ENCODE measurements around the gene AK1. TPM values are rescaled to one million over a fixed set of nuclear protein-coding genes. Genes with fewer than 3 reads are reported as not detected.

The AK1 gene
- total RNA-seq, 1 donor from 2014 or later: 359 TPM

DNA sequence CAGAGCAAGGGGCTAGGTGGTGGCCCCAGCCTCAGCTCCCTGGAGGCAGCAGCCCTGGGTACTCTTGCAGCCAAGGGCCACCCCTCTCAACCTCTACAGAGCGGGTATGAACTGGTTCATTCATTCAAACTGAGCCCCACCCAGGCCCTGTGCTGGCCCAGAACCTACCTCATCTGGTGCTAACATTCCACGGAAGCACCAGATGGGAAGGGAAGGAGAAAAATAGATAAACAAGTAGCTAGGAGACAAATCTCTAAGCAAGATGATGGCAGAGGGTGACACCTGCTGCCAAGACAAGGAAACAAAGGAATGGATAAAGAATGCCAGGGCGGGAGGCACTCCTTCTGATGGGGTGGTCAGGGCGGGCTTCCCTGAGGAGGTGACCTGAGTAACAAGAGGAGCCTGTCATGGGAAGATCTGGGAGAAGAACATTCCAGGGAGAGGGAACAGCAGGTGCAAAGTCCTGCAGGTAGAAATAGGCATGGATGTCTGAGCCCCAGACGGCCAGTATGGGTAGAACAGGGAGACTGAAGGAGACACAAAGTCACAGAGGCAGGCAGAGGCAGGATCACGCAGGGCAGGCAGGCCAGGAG lies 33.2 kb upstream of the AK1 start:
- H3K27ac ChIP-seq (ENCODE audit: low read depth, low read length): no peak overlapping the region
- H3K36me3 ChIP-seq (ENCODE audit: control insufficient read depth in 3 of 3, insufficient read depth in 3 of 3, low read length in 3 of 3): peaks cover 14 to 29% (median 21%) of the 10 kb centered on the region in 3 donors

DNA sequence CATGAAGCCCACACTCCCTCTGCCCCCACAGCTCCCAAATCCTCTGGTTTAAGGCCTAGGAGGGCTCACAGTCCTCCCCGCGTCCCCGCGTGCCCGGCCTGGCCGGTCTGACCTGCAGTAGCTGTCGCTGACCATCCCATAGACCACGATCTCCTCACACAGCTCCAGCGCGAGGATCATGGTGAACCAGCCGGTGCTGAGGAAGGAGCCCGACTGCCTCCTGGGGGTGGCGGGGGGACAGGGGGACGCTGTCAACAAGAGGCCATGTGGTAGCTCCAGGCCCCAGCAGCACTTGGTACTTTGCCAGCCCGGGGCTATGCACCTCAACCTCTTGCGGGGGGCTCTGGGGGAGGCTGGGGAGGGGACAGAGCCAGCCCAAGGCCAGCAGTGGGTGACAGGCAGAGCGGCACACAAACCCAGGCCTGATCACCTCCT lies 32.4 kb upstream of the AK1 start:
- H3K4me1 ChIP-seq (ENCODE audit: control insufficient read depth in 3 of 3, insufficient read depth in 3 of 3, low read length in 3 of 3): peaks cover 13 to 25% (median 15%) of the 10 kb centered on the region in 3 donors
- no peaks in the 10 kb centered on the region for H3K27me3 ChIP-seq (ENCODE audit: control insufficient read depth in 3 of 3, insufficient read depth in 3 of 3, low read length in 3 of 3)
- no peak overlapping the region for H3K4me3 ChIP-seq (ENCODE audit: low read length in 3 of 3)
- H3K9ac ChIP-seq (ENCODE audit: low read depth in 1 of 3, low read length in 3 of 3): no peak overlapping the region
- no peak overlapping the region for H3K27ac ChIP-seq (ENCODE audit: low read depth, low read length)
- no peaks in the 10 kb centered on the region for H3K9me3 ChIP-seq (ENCODE audit: control insufficient read depth in 3 of 3, low read length in 3 of 3)
- peaks cover 14 to 29% (median 21%) of the 10 kb centered on the region in 3 donors for H3K36me3 ChIP-seq (ENCODE audit: control insufficient read depth in 3 of 3, insufficient read depth in 3 of 3, low read length in 3 of 3)

More for the DNA sequence above, 33.2 kb upstream of the AK1 start:
- Histone ChIP-seq H3K9me3 (ENCODE audit: control insufficient read depth in 3 of 3, low read length in 3 of 3) (no peaks in the 10 kb centered on the region), H3K4me3 (ENCODE audit: low read length in 3 of 3) (no peak overlapping the region), H3K9ac (ENCODE audit: low read depth in 1 of 3, low read length in 3 of 3) (no peak overlapping the region), H3K27me3 (ENCODE audit: control insufficient read depth in 3 of 3, insufficient read depth in 3 of 3, low read length in 3 of 3) (no peaks in the 10 kb centered on the region), H3K4me1 (ENCODE audit: control insufficient read depth in 3 of 3, insufficient read depth in 3 of 3, low read length in 3 of 3) (peaks cover 6 to 24% (median 14%) of the 10 kb centered on the region in 3 donors)

DNA sequence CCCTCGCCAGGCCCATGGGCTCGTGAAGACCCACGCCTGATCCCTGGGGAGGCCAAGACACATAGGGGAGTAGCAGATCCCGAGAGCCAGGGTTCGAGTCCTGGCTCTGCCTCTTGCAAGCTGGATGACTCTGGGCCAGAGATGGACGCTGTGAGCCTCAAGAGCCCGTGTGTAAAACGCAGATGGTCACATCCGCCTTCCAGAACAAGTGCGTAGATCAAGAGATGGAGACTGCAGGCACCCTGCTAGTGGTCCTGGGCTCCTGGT lies 31.1 kb upstream of the AK1 start:
- peaks cover 14 to 27% (median 21%) of the 10 kb centered on the region in 3 donors for H3K36me3 ChIP-seq (ENCODE audit: control insufficient read depth in 3 of 3, insufficient read depth in 3 of 3, low read length in 3 of 3)

DNA sequence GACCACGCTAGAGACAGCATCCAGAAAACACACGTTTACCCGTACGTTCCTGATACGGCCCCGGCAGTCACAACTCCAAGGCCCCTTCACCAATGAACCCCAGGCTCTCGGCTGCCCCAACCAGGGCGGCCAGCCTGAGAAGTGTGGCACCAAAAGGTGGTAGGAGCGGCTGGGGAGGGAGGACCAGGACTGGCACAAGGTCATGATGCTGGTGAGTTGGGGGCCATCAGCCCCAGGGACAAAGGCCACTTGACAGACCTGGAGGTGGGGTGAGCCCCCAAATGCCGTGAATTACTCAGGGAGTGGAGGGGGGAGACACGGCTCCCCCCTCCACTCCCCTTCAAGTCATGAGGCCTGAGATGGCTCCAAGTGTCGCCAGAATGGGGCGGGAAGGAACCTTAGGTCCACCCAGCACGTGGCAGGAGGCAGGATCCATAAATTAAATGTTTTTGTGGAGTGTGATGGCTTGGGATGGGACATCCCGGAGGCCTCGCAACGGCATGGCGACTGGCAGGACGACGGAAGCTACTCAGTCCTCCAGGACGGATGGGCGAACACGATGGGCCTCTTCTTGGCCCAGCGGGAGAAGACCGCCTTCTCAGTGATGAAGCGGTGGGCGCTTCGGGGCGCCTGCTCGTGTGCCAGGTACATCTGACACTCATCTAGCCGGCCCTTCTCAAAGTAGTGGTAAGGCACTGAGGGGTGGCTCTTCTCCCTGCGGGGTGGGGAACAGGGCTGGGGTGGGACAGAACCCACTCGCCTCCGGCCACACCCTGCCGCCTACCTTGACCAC lies 30.6 kb upstream of the AK1 start:
- peaks cover 14 to 27% (median 21%) of the 10 kb centered on the region in 3 donors for H3K36me3 ChIP-seq (ENCODE audit: control insufficient read depth in 3 of 3, insufficient read depth in 3 of 3, low read length in 3 of 3)

More for the DNA sequence above, 31.1 kb upstream of the AK1 start:
- no peak overlapping the region for H3K9ac ChIP-seq (ENCODE audit: low read depth in 1 of 3, low read length in 3 of 3)
- H3K4me3 ChIP-seq (ENCODE audit: low read length in 3 of 3): no peak overlapping the region
- no peaks in the 10 kb centered on the region for H3K9me3 ChIP-seq (ENCODE audit: control insufficient read depth in 3 of 3, low read length in 3 of 3)
- H3K27me3 ChIP-seq (ENCODE audit: control insufficient read depth in 3 of 3, insufficient read depth in 3 of 3, low read length in 3 of 3): no peaks in the 10 kb centered on the region
- no peak overlapping the region for H3K27ac ChIP-seq (ENCODE audit: low read depth, low read length)
- H3K4me1 ChIP-seq (ENCODE audit: control insufficient read depth in 3 of 3, insufficient read depth in 3 of 3, low read length in 3 of 3): peaks cover 25 to 34% (median 26%) of the 10 kb centered on the region in 3 donors

DNA sequence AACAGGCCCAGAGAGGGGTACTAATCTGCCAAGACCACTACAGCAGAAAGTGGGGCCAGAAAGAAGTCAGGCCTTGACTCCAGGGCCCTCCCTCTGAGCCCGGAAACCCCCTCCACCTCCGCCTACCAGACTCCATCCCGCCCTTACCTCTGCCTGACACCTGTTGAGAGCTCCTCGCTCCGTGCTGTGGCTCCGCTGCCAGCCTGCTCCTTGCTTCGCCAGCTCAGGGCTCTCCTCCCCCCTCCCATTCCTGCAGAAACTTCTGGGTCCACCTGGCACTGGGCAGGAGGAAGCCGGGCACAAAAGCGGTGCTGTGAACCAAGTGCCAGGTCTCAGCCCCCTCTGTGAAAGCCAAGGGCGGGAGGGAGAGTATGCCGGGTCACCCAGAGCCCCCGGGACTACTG lies 28.3 kb upstream of the AK1 start:
- no peaks in the 10 kb centered on the region for H3K27me3 ChIP-seq (ENCODE audit: control insufficient read depth in 3 of 3, insufficient read depth in 3 of 3, low read length in 3 of 3)
- H3K4me1 ChIP-seq (ENCODE audit: control insufficient read depth in 3 of 3, insufficient read depth in 3 of 3, low read length in 3 of 3): peaks cover 27 to 34% (median 27%) of the 10 kb centered on the region in 3 donors
- peak overlapping the region in 1 of 3 donors; percentile 16 for H3K9ac ChIP-seq (ENCODE audit: low read depth in 1 of 3, low read length in 3 of 3)
- H3K4me3 ChIP-seq (ENCODE audit: low read length in 3 of 3): no peak overlapping the region
- peaks cover 3 to 11% (median 6%) of the 10 kb centered on the region in 3 donors for H3K36me3 ChIP-seq (ENCODE audit: control insufficient read depth in 3 of 3, insufficient read depth in 3 of 3, low read length in 3 of 3)
- H3K27ac ChIP-seq (ENCODE audit: low read depth, low read length): peak overlapping the region; percentile 66
- no peaks in the 10 kb centered on the region for H3K9me3 ChIP-seq (ENCODE audit: control insufficient read depth in 3 of 3, low read length in 3 of 3)

More for the DNA sequence above, 30.6 kb upstream of the AK1 start:
- H3K9ac ChIP-seq (ENCODE audit: low read depth in 1 of 3, low read length in 3 of 3): no peak overlapping the region
- no peak overlapping the region for H3K27ac ChIP-seq (ENCODE audit: low read depth, low read length)
- H3K4me1 ChIP-seq (ENCODE audit: control insufficient read depth in 3 of 3, insufficient read depth in 3 of 3, low read length in 3 of 3): peaks cover 31 to 38% (median 31%) of the 10 kb centered on the region in 3 donors
- H3K27me3 ChIP-seq (ENCODE audit: control insufficient read depth in 3 of 3, insufficient read depth in 3 of 3, low read length in 3 of 3): no peaks in the 10 kb centered on the region
- no peak overlapping the region for H3K4me3 ChIP-seq (ENCODE audit: low read length in 3 of 3)
- no peaks in the 10 kb centered on the region for H3K9me3 ChIP-seq (ENCODE audit: control insufficient read depth in 3 of 3, low read length in 3 of 3)

DNA sequence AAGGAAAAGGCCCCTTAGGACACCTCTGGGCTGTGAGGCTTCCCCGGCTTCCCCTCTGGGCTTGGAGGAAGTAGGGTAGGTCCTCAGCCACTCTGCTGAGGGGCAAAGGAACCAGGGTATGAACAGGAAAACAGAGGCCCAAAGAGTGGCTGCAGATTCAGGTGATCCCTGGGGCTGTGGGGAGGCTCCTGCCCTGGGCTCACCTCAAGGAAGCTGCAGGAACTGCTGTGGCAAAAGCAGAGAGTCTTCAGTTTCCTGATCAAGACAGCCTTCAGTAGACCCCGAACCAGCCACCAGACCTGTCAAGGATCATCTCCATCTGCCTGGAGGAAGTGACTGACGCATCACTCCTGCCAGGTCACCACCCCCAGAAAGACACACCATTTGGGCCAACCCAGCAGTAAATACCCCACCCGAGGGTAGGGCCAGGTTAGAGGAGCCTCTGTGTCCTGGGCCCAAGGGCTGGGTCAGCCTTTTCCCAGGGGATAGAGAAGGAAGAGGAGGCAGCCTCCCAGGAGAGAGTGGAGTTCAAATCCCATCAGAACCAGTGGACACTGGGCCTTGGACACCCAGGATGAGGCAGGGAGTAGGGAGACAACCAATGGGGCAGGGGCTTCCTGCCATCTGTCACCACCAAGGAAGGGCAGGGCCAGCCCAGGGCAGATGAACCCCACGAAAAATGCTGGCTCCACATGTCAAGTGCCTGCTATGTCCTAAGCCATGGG lies 27.7 kb upstream of the AK1 start:
- H3K9ac ChIP-seq (ENCODE audit: low read depth in 1 of 3, low read length in 3 of 3): peak overlapping the region; percentile 27 to 50 (median 32)

DNA sequence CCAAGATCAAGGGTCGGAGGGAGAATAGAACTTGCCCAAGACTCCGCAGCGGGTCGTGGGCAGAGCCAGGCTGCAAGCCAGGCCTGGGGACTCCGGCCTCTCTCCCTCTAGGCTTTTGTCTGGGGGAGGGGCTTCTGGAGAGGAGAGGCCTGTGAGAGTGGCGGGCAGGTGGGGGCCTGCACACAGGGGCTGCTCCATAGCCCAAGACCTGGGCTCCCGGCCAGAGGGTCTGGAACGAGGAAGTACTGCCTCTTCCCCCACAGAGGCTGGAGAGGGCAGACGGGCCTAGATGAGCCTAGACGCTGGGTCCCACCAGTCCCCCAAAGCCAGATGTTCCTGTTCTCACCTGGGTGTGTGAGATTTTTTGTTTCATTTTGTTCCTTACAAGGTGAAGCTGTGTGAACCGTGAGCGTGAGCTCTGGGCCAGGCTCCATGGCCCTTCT lies 27.1 kb upstream of the AK1 start:
- H3K9ac ChIP-seq (ENCODE audit: low read depth in 1 of 3, low read length in 3 of 3): peak overlapping the region; percentile 27 to 50 (median 32)

More for the DNA sequence above, 27.7 kb upstream of the AK1 start:
- Histone ChIP-seq H3K4me1 (ENCODE audit: control insufficient read depth in 3 of 3, insufficient read depth in 3 of 3, low read length in 3 of 3) (peaks cover 27 to 34% (median 27%) of the 10 kb centered on the region in 3 donors), H3K9me3 (ENCODE audit: control insufficient read depth in 3 of 3, low read length in 3 of 3) (no peaks in the 10 kb centered on the region), H3K27ac (ENCODE audit: low read depth, low read length) (peak overlapping the region; percentile 66), H3K27me3 (ENCODE audit: control insufficient read depth in 3 of 3, insufficient read depth in 3 of 3, low read length in 3 of 3) (no peaks in the 10 kb centered on the region), H3K36me3 (ENCODE audit: control insufficient read depth in 3 of 3, insufficient read depth in 3 of 3, low read length in 3 of 3) (peaks cover 3 to 7% (median 4%) of the 10 kb centered on the region in 3 donors), H3K4me3 (ENCODE audit: low read length in 3 of 3) (no peak overlapping the region)

DNA sequence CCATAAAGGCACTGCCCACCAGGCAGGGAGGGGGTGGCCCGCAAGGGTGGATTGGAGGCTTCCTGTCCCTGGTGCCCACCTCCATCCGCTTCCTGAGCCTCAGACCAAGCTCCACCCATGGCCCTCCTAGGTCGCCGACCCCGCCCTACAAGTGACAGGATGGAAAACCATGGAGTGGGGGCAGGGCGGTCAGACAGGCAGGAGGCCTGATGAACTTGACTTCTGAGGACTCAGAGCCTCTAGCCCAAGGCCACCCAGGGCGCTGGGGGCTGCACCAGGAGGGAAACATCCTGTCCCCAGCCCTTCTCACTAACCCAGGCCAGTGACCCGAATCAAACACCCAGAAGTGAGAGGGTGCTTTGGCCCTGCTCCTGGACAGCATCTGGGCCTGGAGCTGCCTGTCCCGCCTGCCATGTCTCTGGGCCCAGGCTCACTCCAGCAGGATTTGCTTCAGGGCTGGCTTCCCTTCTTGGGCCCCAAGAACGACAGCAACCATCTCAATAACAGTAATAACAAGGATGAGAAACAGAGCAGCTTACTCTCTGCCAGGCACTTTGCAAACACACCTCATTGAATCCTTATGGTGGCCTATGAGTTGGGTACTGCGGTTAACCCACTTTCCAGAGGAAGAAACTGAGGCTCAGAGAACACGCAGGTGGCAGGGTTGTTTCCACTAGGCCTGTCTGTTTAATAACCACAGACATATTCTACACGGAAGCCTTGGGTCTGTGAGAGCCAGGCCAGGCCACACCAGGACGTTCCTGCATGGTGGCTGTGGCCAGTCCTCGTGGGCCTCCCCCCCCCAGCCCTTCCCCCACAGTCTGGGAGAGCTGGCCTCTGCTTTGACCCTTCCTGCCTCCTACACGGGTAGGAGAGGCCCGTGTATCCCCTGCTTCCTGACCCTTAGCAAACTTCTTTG lies 26.3 kb upstream of the AK1 start:
- peaks cover 31 to 40% (median 32%) of the 10 kb centered on the region in 3 donors for H3K4me1 ChIP-seq (ENCODE audit: control insufficient read depth in 3 of 3, insufficient read depth in 3 of 3, low read length in 3 of 3)
- no peaks in the 10 kb centered on the region for H3K9me3 ChIP-seq (ENCODE audit: control insufficient read depth in 3 of 3, low read length in 3 of 3)
- peak overlapping the region in 1 of 3 donors; percentile 35 for H3K9ac ChIP-seq (ENCODE audit: low read depth in 1 of 3, low read length in 3 of 3)
- no peak overlapping the region for H3K4me3 ChIP-seq (ENCODE audit: low read length in 3 of 3)
- peak overlapping the region; percentile 66 for H3K27ac ChIP-seq (ENCODE audit: low read depth, low read length)
- H3K27me3 ChIP-seq (ENCODE audit: control insufficient read depth in 3 of 3, insufficient read depth in 3 of 3, low read length in 3 of 3): no peaks in the 10 kb centered on the region
- peaks cover 1 to 4% (median 3%) of the 10 kb centered on the region in 3 donors for H3K36me3 ChIP-seq (ENCODE audit: control insufficient read depth in 3 of 3, insufficient read depth in 3 of 3, low read length in 3 of 3)

More for the DNA sequence above, 27.1 kb upstream of the AK1 start:
- Histone ChIP-seq H3K4me1 (ENCODE audit: control insufficient read depth in 3 of 3, insufficient read depth in 3 of 3, low read length in 3 of 3) (peaks cover 31 to 40% (median 32%) of the 10 kb centered on the region in 3 donors), H3K27me3 (ENCODE audit: control insufficient read depth in 3 of 3, insufficient read depth in 3 of 3, low read length in 3 of 3) (no peaks in the 10 kb centered on the region), H3K36me3 (ENCODE audit: control insufficient read depth in 3 of 3, insufficient read depth in 3 of 3, low read length in 3 of 3) (peaks cover 3 to 4% (median 3%) of the 10 kb centered on the region in 3 donors), H3K9me3 (ENCODE audit: control insufficient read depth in 3 of 3, low read length in 3 of 3) (no peaks in the 10 kb centered on the region), H3K4me3 (ENCODE audit: low read length in 3 of 3) (no peak overlapping the region), H3K27ac (ENCODE audit: low read depth, low read length) (peak overlapping the region; percentile 66)
